GM12878 (cell line): ENCODE data around the gene CELSR1. TPM values are rescaled to one million over a fixed set of nuclear protein-coding genes. Genes with fewer than 3 reads are reported as not detected.

Experiments used
- ATAC-seq: fragments of 200-7000 bp; cut with Tn5 transposase; 3 replicates; pipeline ENCODE4 v1.9.1; 2020; ENCODE audit warnings: mild to moderate bottlenecking, moderate library complexity
- BruUV-seq: library from RNA; stranded (reverse); fragments of 400-500 nt; replicated peaks from 2 replicates; lab custom pipeline; 2021; lab: Mats Ljungman, UMichigan
- CTCF ChIA-PET: fragments of 300-600 bp; sonication (Branson Sonifier 250); formaldehyde crosslinking; extraction: SDS; loops from one replicate; lab custom pipeline; 2021; ENCODE audit warnings: inconsistent platforms; lab: Yijun Ruan, JAX
- POLR2A ChIA-PET: fragments of 350-600 bp; formaldehyde crosslinking; extraction: SDS; loops from one replicate; lab custom pipeline; 2021; ENCODE audit warnings: inconsistent platforms; lab: Charles Lee
- RAD21 ChIA-PET: fragments of 300-600 bp; sonication (Branson Sonifier 250); formaldehyde crosslinking; loops from one replicate; lab custom pipeline; 2023; ENCODE audit warnings: antibody characterized with exemption; ENCODE audit not compliant: unreplicated experiment; lab: Charles Lee
- SMC1A ChIA-PET: fragments of 300-600 bp; sonication (Branson Sonifier 250); formaldehyde crosslinking; loops from one replicate; lab custom pipeline; 2023; ENCODE audit not compliant: unreplicated experiment, uncharacterized antibody; lab: Charles Lee
- DNase-seq: peaks from one replicate; pipeline ENCODE4 v3.0.0-alpha.2; 2011; ENCODE audit warnings: low read depth, low spot score
- FAIRE-seq: peaks from 3 replicates; lab custom pipeline; 2011; peaks lifted over from hg19 to GRCh38; lab: Jason Lieb, UNC
- H2AFZ ChIP-seq: 2 replicates; pipeline ENCODE4 v1.6.0; 2011; ENCODE audit warnings: low read depth, low read length, control low read depth; ENCODE audit not compliant: control insufficient read depth
- H3K27ac ChIP-seq: 2 replicates; pipeline ENCODE4 v1.5.1; 2011; ENCODE audit warnings: control low read depth; ENCODE audit not compliant: control insufficient read depth, insufficient read depth
- H3K27me3 ChIP-seq, 2 experiments: replicated peaks in 1 of 2; 2 replicates each; pipeline versions ENCODE4 v1.6.0 to v1.6.1; 2011; ENCODE audit warnings: low read length in 1 of 2; ENCODE audit not compliant: control insufficient read depth in 2 of 2, insufficient read depth in 2 of 2
- H3K36me3 ChIP-seq, 2 experiments: 2 replicates each; pipeline ENCODE4 v1.5.1; 2011; ENCODE audit warnings: low read length in 1 of 2; ENCODE audit not compliant: control insufficient read depth in 2 of 2, insufficient read depth in 2 of 2
- H3K4me1 ChIP-seq: 2 replicates; pipeline ENCODE4 v1.6.1; 2011; ENCODE audit warnings: mild to moderate bottlenecking, low read length, moderate library complexity, mixed read lengths; ENCODE audit not compliant: control insufficient read depth, insufficient read depth
- H3K4me2 ChIP-seq: 2 replicates; pipeline ENCODE4 v1.6.0; 2011; ENCODE audit warnings: control low read depth; ENCODE audit not compliant: control insufficient read depth, insufficient read depth
- H3K4me3 ChIP-seq: fragments of 200-600 bp; sonication (generic); 2 replicates; pipeline ENCODE4 v1.5.1; 2016
- H3K79me2 ChIP-seq: 2 replicates; pipeline ENCODE4 v1.6.0; 2011; ENCODE audit warnings: low read length; ENCODE audit not compliant: control insufficient read depth, insufficient read depth
- H3K9ac ChIP-seq: 2 replicates; pipeline ENCODE4 v1.8.0; 2011; ENCODE audit warnings: low read length, control low read depth, mixed read lengths; ENCODE audit not compliant: control insufficient read depth, insufficient read depth
- H3K9me3 ChIP-seq: replicated peaks from 3 replicates; pipeline ENCODE4 v1.5.1; 2011; ENCODE audit warnings: mild to moderate bottlenecking, low read length; ENCODE audit not compliant: control insufficient read depth, insufficient read depth
- H4K20me1 ChIP-seq: 2 replicates; pipeline ENCODE4 v1.6.0; 2011; ENCODE audit not compliant: control insufficient read depth, insufficient read depth
- ATF7 ChIP-seq: fragments of 450-650 bp; IDR thresholded peaks from 2 replicates; pipeline ENCODE4 v1.6.1; 2016; ENCODE audit warnings: low read depth, mild to moderate bottlenecking
- BCL11A ChIP-seq: IDR thresholded peaks from 2 replicates; pipeline ENCODE4 v1.6.1; 2011; ENCODE audit warnings: low read depth, low read length
- EP300 ChIP-seq, 2 experiments: fragments of 150-350 bp in 1 of 2; IDR thresholded peaks; 2 replicates each; pipeline ENCODE4 v1.6.1; 2011 to 2012; ENCODE audit warnings: low read depth in 2 of 2, low read length in 2 of 2, borderline replicate concordance in 1 of 2, improper control_type of control experiment in 1 of 2, inconsistent platforms in 1 of 2; ENCODE audit not compliant: control insufficient read depth in 1 of 2
- EZH2 ChIP-seq: IDR thresholded peaks from 2 replicates; pipeline ENCODE4 v1.6.1; 2012; ENCODE audit warnings: low read depth, mild to moderate bottlenecking, control low read depth, inconsistent platforms, low read length, borderline replicate concordance; ENCODE audit not compliant: control insufficient read depth
- GATAD2B ChIP-seq: fragments of 450-650 bp; conservative IDR thresholded peaks from 2 replicates; pipeline ENCODE4 v1.6.1; 2017; ENCODE audit warnings: low read depth, mild to moderate bottlenecking, moderate library complexity
- JUND ChIP-seq: IDR thresholded peaks from 2 replicates; pipeline ENCODE4 v1.6.1; 2012; ENCODE audit warnings: low read depth, mild to moderate bottlenecking, low read length, improper control_type of control experiment, moderate library complexity
- MAX ChIP-seq: IDR thresholded peaks from 2 replicates; pipeline ENCODE4 v1.6.1; 2012; ENCODE audit warnings: low read depth, low read length, improper control_type of control experiment
- MEF2A ChIP-seq: IDR thresholded peaks from 2 replicates; pipeline ENCODE4 v1.6.1; 2011; ENCODE audit warnings: low read depth, mild to moderate bottlenecking, low read length, moderate library complexity; ENCODE audit not compliant: insufficient read depth
- MEF2B ChIP-seq: fragments of 450-650 bp; IDR thresholded peaks from 2 replicates; pipeline ENCODE4 v1.6.1; 2018; ENCODE audit warnings: mild to moderate bottlenecking, moderate library complexity; ENCODE audit not compliant: partially characterized antibody, poor library complexity, severe bottlenecking
- SP1 ChIP-seq: IDR thresholded peaks from one replicate; pipeline ENCODE4 v1.6.1; 2011; ENCODE audit warnings: low read depth, low read length
- SPI1 ChIP-seq: IDR thresholded peaks from 2 replicates; pipeline ENCODE4 v1.6.1; 2011; ENCODE audit warnings: low read depth, mild to moderate bottlenecking, low read length, moderate library complexity, borderline replicate concordance; ENCODE audit not compliant: insufficient read depth
- SUZ12 ChIP-seq: fragments of 200-600 bp; sonication (generic); IDR thresholded peaks from one replicate; pipeline ENCODE4 v1.6.1; 2018; ENCODE audit warnings: antibody characterized with exemption, mild to moderate bottlenecking; ENCODE audit not compliant: unreplicated experiment
- TCF12 ChIP-seq: IDR thresholded peaks from 2 replicates; pipeline ENCODE4 v1.6.1; 2011; ENCODE audit warnings: low read depth, mild to moderate bottlenecking, low read length
- TCF7 ChIP-seq: IDR thresholded peaks from 2 replicates; pipeline ENCODE4 v1.6.1; 2014; ENCODE audit warnings: antibody characterized with exemption, borderline replicate concordance
- WGBS: methylation state at CpG from one replicate; pipeline ENCODE4 v1.1.6; 2016; ENCODE audit warnings: low lambda C conversion rate; ENCODE audit not compliant: insufficient replicate concordance, insufficient coverage; ENCODE audit errors: missing lambda C conversion rate; 5-methylcytosine and 5-hydroxymethylcytosine counted together
- in situ Hi-C: fragments of 300-500 bp; cut with MboI; formaldehyde crosslinking; loops from 9 replicates; pipeline ENCODE4 v1.14.3; 2018; ENCODE audit warnings: mixed read lengths
- intact Hi-C: fragments of 100-400 bp; cut with micrococcal nuclease; formaldehyde crosslinking; loops from one replicate; pipeline ENCODE4 v1.14.2; 2022; ENCODE audit not compliant: unreplicated experiment
- polyA plus RNA-seq, 11 experiments: library from polyadenylated mRNA; depleted of rRNA in 4 of 11; unstranded in 6 of 11; stranded (reverse) in 5 of 11; fragments of >200 nt; fragmentation: Nextera tagmentation in 4 of 11; fragmentation: Illumina TruSeq in 1 of 11; extraction: Ambion mirVana in 4 of 11; extraction: Trizol in 1 of 11; gene quantifications; 1 replicate in 1 of 11; 2 replicates in 10 of 11; pipeline versions ENCODE4 v1.2.1 to v1.2.3, GENCODE V29; 2011 to 2016; ENCODE audit warnings: inconsistent platforms in 2 of 11, missing spikeins in 2 of 11, low read depth in 1 of 11
- total RNA-seq, 4 experiments: library from RNA; depleted of rRNA in 3 of 4; stranded (reverse); fragments of >200 nt in 3 of 4; fragmentation: Illumina TruSeq in 1 of 4; extraction: Trizol in 1 of 4; gene quantifications; 2 replicates each; pipeline versions ENCODE4 v1.2.1 to v1.2.3, GENCODE V29; 2013 to 2021
- TF ChIP-seq, protein P1 (sequence below): fragments of 450-650 bp; IDR thresholded peaks from 2 replicates; pipeline ENCODE4 v1.6.1; 2017; ENCODE audit warnings: mild to moderate bottlenecking, moderate library complexity
- TF ChIP-seq, protein P2 (sequence below): fragments of 450-650 bp; IDR thresholded peaks from 2 replicates; pipeline ENCODE4 v1.6.1; 2017; ENCODE audit warnings: mild to moderate bottlenecking

The CELSR1 gene
- total and polyA plus RNA-seq, 10 of the 15 experiments (the other 5 are each of a cell fraction or from before 2014, with no cell fraction given): 0.05 to 1.7 (median 0.35) TPM; not detected in 2

GRCh38 chr22:46587061-46587460 lies 49.6 kb upstream of the CELSR1 start:
- Histone ChIP-seq H3K27ac (peak overlapping the region; percentile 78), H3K4me2 (peak overlapping the region; percentile 94), H2AFZ (no peak overlapping the region), H4K20me1 (no peaks in the 10 kb centered on the region), H3K9me3 (no peaks in the 10 kb centered on the region), H3K4me1 (peaks cover 54% of the 10 kb centered on the region), H3K79me2 (peaks cover 5% of the 10 kb centered on the region), H3K4me3 (peak overlapping the region; percentile 65; the same call in 1 of the 2 replicates), H3K9ac (peak overlapping the region; percentile 49), H3K36me3 (no peaks in the 10 kb centered on the region; a peak in 1 of 4 replicates), H3K27me3 (no peaks in the 10 kb centered on the region)
- intact Hi-C loops (loop anchor here (2.0 to 5.0 kb wide), 2 partner anchors 18 to 150 kb away; partner anchors contain the start of gene CERK), in situ Hi-C loops (no loop called here)
- no TSS peak for BruUV-seq
- ChIA-PET RAD21 (interaction anchor here (0.6 to 3.4 kb wide), 6 partner anchors 9 to 215 kb away, joined by 3 to 13 read pairs (median 4); no protein-coding TSS in a partner anchor), CTCF (interaction anchor here (1.5 kb wide), 1 partner anchor 24 kb away, joined by 10 read pairs; no protein-coding TSS in a partner anchor), POLR2A (interaction anchor here (0.5 to 1.0 kb wide), 2 partner anchors 27 to 37 kb away, joined by 3 read pairs; no protein-coding TSS in a partner anchor), SMC1A (interaction anchor here (1.5 kb wide), 1 partner anchor 184 kb away, joined by 4 read pairs; no protein-coding TSS in a partner anchor)
- FAIRE-seq (peak; percentile 98), DNase-seq (peak; percentile 69), ATAC-seq (peak; percentile 77)
- WGBS: 12% methylated on average over 9 of the region's 9 CpGs
- TF ChIP-seq SUZ12 (no peak), MEF2B (peak; percentile 69), EP300 (IDR thresholded peaks at IDR 0.05; ENCODE audit: borderline replicate concordance in 1 of 2, control insufficient read depth in 1 of 2, low read depth in 2 of 2, low read length in 2 of 2) (peak; percentile 51 to 80; a peak in 3 of 4 replicates), ATF7 (peak; percentile 63; the same call in 1 of the 2 replicates), GATAD2B (no peak; the same call in 1 of the 2 replicates), MEF2A (no peak), BCL11A (peak; percentile 75), SP1 (peak; percentile 54), JUND (peak; percentile 43; the same call in 1 of the 2 replicates), SPI1 (peak; percentile 72; the same call in 1 of the 2 replicates), TCF12 (peak; percentile 77; the same call in 1 of the 2 replicates), EZH2 (no peak), MAX (no peak), TCF7 (peak; percentile 95)
- TF ChIP-seq, protein P1, sequence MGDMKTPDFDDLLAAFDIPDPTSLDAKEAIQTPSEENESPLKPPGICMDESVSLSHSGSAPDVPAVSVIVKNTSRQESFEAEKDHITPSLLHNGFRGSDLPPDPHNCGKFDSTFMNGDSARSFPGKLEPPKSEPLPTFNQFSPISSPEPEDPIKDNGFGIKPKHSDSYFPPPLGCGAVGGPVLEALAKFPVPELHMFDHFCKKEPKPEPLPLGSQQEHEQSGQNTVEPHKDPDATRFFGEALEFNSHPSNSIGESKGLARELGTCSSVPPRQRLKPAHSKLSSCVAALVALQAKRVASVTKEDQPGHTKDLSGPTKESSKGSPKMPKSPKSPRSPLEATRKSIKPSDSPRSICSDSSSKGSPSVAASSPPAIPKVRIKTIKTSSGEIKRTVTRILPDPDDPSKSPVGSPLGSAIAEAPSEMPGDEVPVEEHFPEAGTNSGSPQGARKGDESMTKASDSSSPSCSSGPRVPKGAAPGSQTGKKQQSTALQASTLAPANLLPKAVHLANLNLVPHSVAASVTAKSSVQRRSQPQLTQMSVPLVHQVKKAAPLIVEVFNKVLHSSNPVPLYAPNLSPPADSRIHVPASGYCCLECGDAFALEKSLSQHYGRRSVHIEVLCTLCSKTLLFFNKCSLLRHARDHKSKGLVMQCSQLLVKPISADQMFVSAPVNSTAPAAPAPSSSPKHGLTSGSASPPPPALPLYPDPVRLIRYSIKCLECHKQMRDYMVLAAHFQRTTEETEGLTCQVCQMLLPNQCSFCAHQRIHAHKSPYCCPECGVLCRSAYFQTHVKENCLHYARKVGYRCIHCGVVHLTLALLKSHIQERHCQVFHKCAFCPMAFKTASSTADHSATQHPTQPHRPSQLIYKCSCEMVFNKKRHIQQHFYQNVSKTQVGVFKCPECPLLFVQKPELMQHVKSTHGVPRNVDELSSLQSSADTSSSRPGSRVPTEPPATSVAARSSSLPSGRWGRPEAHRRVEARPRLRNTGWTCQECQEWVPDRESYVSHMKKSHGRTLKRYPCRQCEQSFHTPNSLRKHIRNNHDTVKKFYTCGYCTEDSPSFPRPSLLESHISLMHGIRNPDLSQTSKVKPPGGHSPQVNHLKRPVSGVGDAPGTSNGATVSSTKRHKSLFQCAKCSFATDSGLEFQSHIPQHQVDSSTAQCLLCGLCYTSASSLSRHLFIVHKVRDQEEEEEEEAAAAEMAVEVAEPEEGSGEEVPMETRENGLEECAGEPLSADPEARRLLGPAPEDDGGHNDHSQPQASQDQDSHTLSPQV: no peak
- TF ChIP-seq, protein P2, sequence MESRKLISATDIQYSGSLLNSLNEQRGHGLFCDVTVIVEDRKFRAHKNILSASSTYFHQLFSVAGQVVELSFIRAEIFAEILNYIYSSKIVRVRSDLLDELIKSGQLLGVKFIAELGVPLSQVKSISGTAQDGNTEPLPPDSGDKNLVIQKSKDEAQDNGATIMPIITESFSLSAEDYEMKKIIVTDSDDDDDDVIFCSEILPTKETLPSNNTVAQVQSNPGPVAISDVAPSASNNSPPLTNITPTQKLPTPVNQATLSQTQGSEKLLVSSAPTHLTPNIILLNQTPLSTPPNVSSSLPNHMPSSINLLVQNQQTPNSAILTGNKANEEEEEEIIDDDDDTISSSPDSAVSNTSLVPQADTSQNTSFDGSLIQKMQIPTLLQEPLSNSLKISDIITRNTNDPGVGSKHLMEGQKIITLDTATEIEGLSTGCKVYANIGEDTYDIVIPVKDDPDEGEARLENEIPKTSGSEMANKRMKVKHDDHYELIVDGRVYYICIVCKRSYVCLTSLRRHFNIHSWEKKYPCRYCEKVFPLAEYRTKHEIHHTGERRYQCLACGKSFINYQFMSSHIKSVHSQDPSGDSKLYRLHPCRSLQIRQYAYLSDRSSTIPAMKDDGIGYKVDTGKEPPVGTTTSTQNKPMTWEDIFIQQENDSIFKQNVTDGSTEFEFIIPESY: no peak
